ENCODE results near the gene UBC. TPM values are rescaled to one million over a fixed set of nuclear protein-coding genes. Genes with fewer than 3 reads are reported as not detected.

The UBC gene
- total RNA-seq, 1 donor from 2014 or later = 2,671 TPM

- H3K27me3 ChIP-seq = no peaks in the 10 kb centered on the region
- intact Hi-C loops (cut with DNase I) = no loop called here
- no peak overlapping the region for H3K27ac ChIP-seq
- TF ChIP-seq POLR2AphosphoS5 (IDR thresholded peaks at IDR 0.05; ENCODE audit: insufficient read depth in 1 of 2, low read depth in 1 of 2) = no peak
- H3K4me1 ChIP-seq = peaks cover 8% of the 10 kb centered on the region
- H3K36me3 ChIP-seq = no peaks in the 10 kb centered on the region
- H3K9me3 ChIP-seq = no peaks in the 10 kb centered on the region
- DNase-seq (ENCODE audit: extremely low spot score in 2 of 2) = no peak
- no peak overlapping the region for H3K4me3 ChIP-seq
Observed at GRCh38 chr12:124871297-124871696, 43.2 kb downstream of the UBC start.

GRCh38 chr12:124870515-124870914, 43.9 kb downstream of the UBC start:
- TF ChIP-seq POLR2AphosphoS5 (IDR thresholded peaks at IDR 0.05; ENCODE audit: insufficient read depth in 1 of 2, low read depth in 1 of 2) = no peak
- no peak for TF ChIP-seq CTCF (IDR thresholded peaks at IDR 0.05)
- TF ChIP-seq POLR2A (IDR thresholded peaks at IDR 0.05) = no peak
- Histone ChIP-seq H3K9me3 (no peaks in the 10 kb centered on the region), H3K27me3 (no peaks in the 10 kb centered on the region), H3K4me1 (peaks cover 8% of the 10 kb centered on the region), H3K36me3 (no peaks in the 10 kb centered on the region), H3K4me3 (no peak overlapping the region), H3K27ac (no peak overlapping the region)
- intact Hi-C loops (cut with DNase I) = no loop called here
- DNase-seq (ENCODE audit: extremely low spot score in 2 of 2) = no peak

- TF ChIP-seq CTCF (IDR thresholded peaks at IDR 0.05) = no peak
- peak in 1 of 2 donors; percentile 13 for TF ChIP-seq POLR2AphosphoS5 (IDR thresholded peaks at IDR 0.05; ENCODE audit: insufficient read depth in 1 of 2, low read depth in 1 of 2)
- TF ChIP-seq POLR2A (IDR thresholded peaks at IDR 0.05) = no peak
- Histone ChIP-seq H3K27ac (no peak overlapping the region), H3K4me1 (peaks cover 9% of the 10 kb centered on the region), H3K27me3 (no peaks in the 10 kb centered on the region), H3K9me3 (no peaks in the 10 kb centered on the region), H3K36me3 (no peaks in the 10 kb centered on the region), H3K4me3 (no peak overlapping the region)
- intact Hi-C loops (cut with DNase I) = no loop called here
- no peak for DNase-seq (ENCODE audit: extremely low spot score in 2 of 2)
Observed at GRCh38 chr12:124869059-124869665, 45.3 kb downstream of the UBC start.

GRCh38 chr12:124868252-124869058, 46.0 kb downstream of the UBC start:
- no peak for TF ChIP-seq POLR2A (IDR thresholded peaks at IDR 0.05)
- TF ChIP-seq CTCF (IDR thresholded peaks at IDR 0.05) = no peak
- TF ChIP-seq POLR2AphosphoS5 (IDR thresholded peaks at IDR 0.05; ENCODE audit: insufficient read depth in 1 of 2, low read depth in 1 of 2) = no peak
- Histone ChIP-seq H3K9me3 (no peaks in the 10 kb centered on the region), H3K4me1 (peaks cover 13% of the 10 kb centered on the region), H3K4me3 (no peak overlapping the region), H3K27ac (no peak overlapping the region), H3K36me3 (no peaks in the 10 kb centered on the region), H3K27me3 (no peaks in the 10 kb centered on the region)
- no peak for DNase-seq (ENCODE audit: extremely low spot score in 2 of 2)
- intact Hi-C loops (cut with DNase I) = no loop called here

- no peaks in the 10 kb centered on the region for H3K9me3 ChIP-seq
- no peak overlapping the region for H3K4me3 ChIP-seq
- TF ChIP-seq CTCF (IDR thresholded peaks at IDR 0.05) (no peak), POLR2A (IDR thresholded peaks at IDR 0.05) (no peak), POLR2AphosphoS5 (IDR thresholded peaks at IDR 0.05; ENCODE audit: insufficient read depth in 1 of 2, low read depth in 1 of 2) (no peak)
- no peaks in the 10 kb centered on the region for H3K36me3 ChIP-seq
- DNase-seq (ENCODE audit: extremely low spot score in 2 of 2) = no peak
- H3K27ac ChIP-seq = no peak overlapping the region
- H3K27me3 ChIP-seq = no peaks in the 10 kb centered on the region
- H3K4me1 ChIP-seq = peaks cover 23% of the 10 kb centered on the region
- intact Hi-C loops (cut with DNase I) = no loop called here
Observed at GRCh38 chr12:124867401-124867930, 47.0 kb downstream of the UBC start.

Data from vagina (tissue), 2 donors.